ENCODE measurements around the gene MMD2. TPM values are rescaled to one million over a fixed set of nuclear protein-coding genes. Genes with fewer than 3 reads are reported as not detected.
"Not testable (repeated sequence)": the region's sequence is repeated elsewhere in the genome, so short reads cannot be mapped to it uniquely, and the experiment has no call there.

Gene MMD2
- not detected in 2 replicates for total RNA-seq

GRCh38 chr7:4958477-4959301, at the start of gene MMD2:
MMD2 (minus strand) TSS chr7:4959187; CDS start chr7:4959017, 170 bp downstream.
- DNase-seq (ENCODE audit: low read depth): no peak

GRCh38 chr7:5005066-5005465, 46.1 kb upstream of the MMD2 start:
- DNase-seq (ENCODE audit: low read depth): peak; percentile 66

GRCh38 chr7:5001911-5002310, 42.9 kb upstream of the MMD2 start:
- no peak for DNase-seq (ENCODE audit: low read depth)

GRCh38 chr7:5001003-5001402, 42.0 kb upstream of the MMD2 start:
- no peak for DNase-seq (ENCODE audit: low read depth)

- no peak for DNase-seq (ENCODE audit: low read depth)
Measured at GRCh38 chr7:4999369-4999950, 40.5 kb upstream of the MMD2 start.

GRCh38 chr7:4998910-4999309, 39.9 kb upstream of the MMD2 start:
- no peak for DNase-seq (ENCODE audit: low read depth)

GRCh38 chr7:4998244-4998643, 39.3 kb upstream of the MMD2 start:
- DNase-seq (ENCODE audit: low read depth): no peak

GRCh38 chr7:4996696-4997222, 37.8 kb upstream of the MMD2 start:
- DNase-seq (ENCODE audit: low read depth): no peak

- DNase-seq (ENCODE audit: low read depth): no peak
Measured at GRCh38 chr7:4995429-4995969, 36.5 kb upstream of the MMD2 start.

- DNase-seq (ENCODE audit: low read depth): no peak
Measured at GRCh38 chr7:4993471-4993870, 34.5 kb upstream of the MMD2 start.

GRCh38 chr7:4982741-4983140, 23.8 kb upstream of the MMD2 start:
- DNase-seq (ENCODE audit: low read depth): not testable (repeated sequence)

- DNase-seq (ENCODE audit: low read depth): not testable (repeated sequence)
Measured at GRCh38 chr7:4981295-4981890, 22.4 kb upstream of the MMD2 start.

GRCh38 chr7:4975626-4976025, 16.6 kb upstream of the MMD2 start:
- DNase-seq (ENCODE audit: low read depth): not testable (repeated sequence)

GRCh38 chr7:4973728-4974198, 14.8 kb upstream of the MMD2 start:
- peak; percentile 68 for DNase-seq (ENCODE audit: low read depth)

- DNase-seq (ENCODE audit: low read depth): not testable (repeated sequence)
Measured at GRCh38 chr7:4972446-4972845, 13.5 kb upstream of the MMD2 start.

GRCh38 chr7:4965295-4966022, 6.5 kb upstream of the MMD2 start:
- DNase-seq (ENCODE audit: low read depth): no peak

GRCh38 chr7:4964506-4964905, 5.5 kb upstream of the MMD2 start:
- DNase-seq (ENCODE audit: low read depth): no peak

- no peak for DNase-seq (ENCODE audit: low read depth)
Measured at GRCh38 chr7:4962872-4963775, 4.1 kb upstream of the MMD2 start.

- DNase-seq (ENCODE audit: low read depth): no peak
Measured at GRCh38 chr7:4960363-4960762, 1.4 kb upstream of the MMD2 start.

GRCh38 chr7:4959893-4960292, 906 bp upstream of the MMD2 start:
- DNase-seq (ENCODE audit: low read depth): no peak

GRCh38 chr7:4959306-4959705, 319 bp upstream of the MMD2 start:
- no peak for DNase-seq (ENCODE audit: low read depth)

Data from renal cortical epithelial cell (primary cell).